ENCODE measurements around the gene ADCY1. TPM values are rescaled to one million over a fixed set of nuclear protein-coding genes. Genes with fewer than 3 reads are reported as not detected.
A peak's percentile ranks its signal among the peaks of the same experiment; 100 is the strongest.
"Not testable (repeated sequence)": the region's sequence is repeated elsewhere in the genome, so short reads cannot be mapped to it uniquely, and the experiment has no call there.

ADCY1 gene
- total RNA-seq, result 1 to 10 TPM in 1 of 5 experiments, not detected in 4; 5.1 TPM
- polyA plus RNA-seq, result under 1 TPM; 0.01 TPM
- not detected for total RNA-seq

DNA sequence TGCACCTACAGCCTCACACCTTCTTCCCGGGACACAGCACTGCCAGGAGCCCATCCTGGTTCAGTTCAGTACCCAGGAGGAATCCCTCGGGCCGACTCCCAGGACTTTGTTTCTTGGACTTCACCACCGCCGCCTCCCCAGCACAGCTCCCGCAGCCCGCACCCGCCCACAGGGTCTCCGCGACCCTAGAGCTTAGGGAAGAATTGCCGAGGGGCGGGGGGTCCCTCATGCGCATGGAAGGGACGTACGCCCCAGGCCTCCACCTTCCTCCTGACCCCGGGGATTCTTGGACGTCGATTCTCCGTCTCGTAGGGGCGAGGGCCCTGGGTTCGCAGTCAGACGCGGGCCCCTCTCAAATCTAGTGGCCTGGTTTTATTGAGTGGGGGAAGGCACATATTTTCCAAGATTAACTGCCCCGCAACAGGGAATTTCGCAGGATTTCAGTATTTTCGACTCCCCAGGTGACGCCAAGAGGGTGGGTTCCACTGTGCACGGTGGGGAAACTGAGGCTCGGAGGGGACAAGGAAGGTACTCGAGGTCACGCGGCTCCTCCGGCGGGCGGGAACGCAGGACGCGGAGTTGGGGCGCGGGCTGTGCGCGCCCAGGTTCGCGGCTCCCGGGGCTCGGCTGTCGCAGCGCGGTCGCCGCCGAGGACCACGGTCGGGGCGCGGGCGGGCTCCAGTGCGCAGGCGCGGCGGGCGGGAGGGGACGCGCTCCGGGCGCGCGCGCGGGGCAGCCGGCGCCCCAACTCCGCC is at the start of gene ADCY1:
ADCY1 (plus strand) TSS at position 708 of the 755 bp plus-strand sequence. CDS start 176 bp downstream, outside the sequence.
- H3K4me3 ChIP-seq (ENCODE audit: low read length), result no peak within 1 kb of the TSS
- H3K36me3 Mint-ChIP-seq, result no peaks in the 10 kb centered on the region
- DNase-seq, result peak in 1 of 9 donors; percentile 51
- no peaks in the 10 kb centered on the region for H3K4me1 ChIP-seq (ENCODE audit: control insufficient read depth in 2 of 2, insufficient read depth in 2 of 2, low read length in 2 of 2)
- no peaks in the 10 kb centered on the region for H3K9me3 ChIP-seq (ENCODE audit: control insufficient read depth in 2 of 3, low read length in 3 of 3)
- no peak for ATAC-seq
- H3K27me3 ChIP-seq (ENCODE audit: control insufficient read depth in 2 of 2, insufficient read depth in 2 of 2, low read length in 2 of 2), result no peaks in the 10 kb centered on the region
- H3K27ac Mint-ChIP-seq, result no peak within 1 kb of the TSS
- no peaks in the 10 kb centered on the region for H3K36me3 ChIP-seq (ENCODE audit: control insufficient read depth in 2 of 3, insufficient read depth in 3 of 3, low read length in 3 of 3)
- CTCF ChIA-PET, result no interaction called here
- POLR2A ChIA-PET, result no interaction called here
- intact Hi-C loops (cut with micrococcal nuclease), result loop anchor here in 1 of 2 donors (5.0 kb wide), 1 partner anchor 208 kb away; no protein-coding TSS in a partner anchor
- H3K27ac ChIP-seq (ENCODE audit: low read depth, low read length), result no peak within 1 kb of the TSS
- peaks cover 0 to 6% (median 0%) of the 10 kb centered on the region in 11 donors for H3K9me3 Mint-ChIP-seq
- H3K27me3 Mint-ChIP-seq, result peaks cover 32 to 55% (median 40%) of the 10 kb centered on the region in 5 donors
- peaks cover 0 to 5% (median 0%) of the 10 kb centered on the region in 7 donors for H3K4me1 Mint-ChIP-seq
- H3K4me3 Mint-ChIP-seq, result peak within 1 kb of the TSS in 6 of 10 donors; percentile 1 to 50 (median 34)

- H3K4me3 ChIP-seq (ENCODE audit: low read length), result no peak overlapping the region
- no peaks in the 10 kb centered on the region for H3K36me3 ChIP-seq (ENCODE audit: control insufficient read depth in 2 of 3, insufficient read depth in 3 of 3, low read length in 3 of 3)
- Mint-ChIP-seq H3K27ac (no peak overlapping the region), H3K4me3 (no peak overlapping the region), H3K27me3 (peaks cover 0 to 17% (median 4%) of the 10 kb centered on the region in 5 donors), H3K36me3 (no peaks in the 10 kb centered on the region), H3K4me1 (peaks cover 0 to 2% (median 0%) of the 10 kb centered on the region in 7 donors), H3K9me3 (peaks cover 0 to 5% (median 3%) of the 10 kb centered on the region in 11 donors)
- POLR2A ChIA-PET, result no interaction called here
- no peaks in the 10 kb centered on the region for H3K4me1 ChIP-seq (ENCODE audit: control insufficient read depth in 2 of 2, insufficient read depth in 2 of 2, low read length in 2 of 2)
- no peak for DNase-seq
- H3K9me3 ChIP-seq (ENCODE audit: control insufficient read depth in 2 of 3, low read length in 3 of 3), result no peaks in the 10 kb centered on the region
- H3K27ac ChIP-seq (ENCODE audit: low read depth, low read length), result no peak overlapping the region
- CTCF ChIA-PET, result no interaction called here
- intact Hi-C loops (cut with micrococcal nuclease), result no loop called here
- no peaks in the 10 kb centered on the region for H3K27me3 ChIP-seq (ENCODE audit: control insufficient read depth in 2 of 2, insufficient read depth in 2 of 2, low read length in 2 of 2)
- ATAC-seq, result no peak
Measured at GRCh38 chr7:45524445-45524844, 49.7 kb upstream of the ADCY1 start.

DNA sequence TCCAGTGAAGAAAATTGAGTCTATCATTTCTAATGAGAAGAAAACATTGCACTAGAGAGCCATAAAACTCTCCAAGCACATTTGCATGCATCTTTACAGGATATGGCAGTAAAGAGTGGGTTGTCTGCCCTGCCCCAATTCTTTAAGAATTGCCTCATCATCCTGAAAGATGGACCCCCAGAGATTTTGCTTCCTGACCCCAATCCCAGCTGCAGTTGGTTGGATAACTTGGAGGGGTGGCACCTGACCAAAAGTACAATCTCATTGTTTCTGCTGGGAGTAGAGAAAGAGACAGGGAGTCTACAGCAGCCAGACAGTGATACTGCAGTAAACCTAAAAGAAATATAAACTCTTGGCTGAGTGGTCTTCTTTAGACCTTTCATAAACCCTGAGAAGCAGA is 49.1 kb upstream of the ADCY1 start:
- Histone ChIP-seq H3K27me3 (ENCODE audit: control insufficient read depth in 2 of 2, insufficient read depth in 2 of 2, low read length in 2 of 2) (no peaks in the 10 kb centered on the region), H3K9me3 (ENCODE audit: control insufficient read depth in 2 of 3, low read length in 3 of 3) (no peaks in the 10 kb centered on the region), H3K4me1 (ENCODE audit: control insufficient read depth in 2 of 2, insufficient read depth in 2 of 2, low read length in 2 of 2) (no peaks in the 10 kb centered on the region), H3K27ac (ENCODE audit: low read depth, low read length) (no peak overlapping the region), H3K36me3 (ENCODE audit: control insufficient read depth in 2 of 3, insufficient read depth in 3 of 3, low read length in 3 of 3) (no peaks in the 10 kb centered on the region), H3K4me3 (ENCODE audit: low read length) (no peak overlapping the region)
- intact Hi-C loops (cut with micrococcal nuclease), result no loop called here
- Mint-ChIP-seq H3K27me3 (peaks cover 2 to 21% (median 5%) of the 10 kb centered on the region in 5 donors), H3K27ac (no peak overlapping the region), H3K36me3 (no peaks in the 10 kb centered on the region), H3K4me1 (peaks cover 0 to 2% (median 0%) of the 10 kb centered on the region in 7 donors), H3K4me3 (no peak overlapping the region), H3K9me3 (peaks cover 0 to 5% (median 0%) of the 10 kb centered on the region in 11 donors)
- ChIA-PET CTCF (no interaction called here), POLR2A (no interaction called here)
- ATAC-seq, result no peak
- no peak for DNase-seq

DNA sequence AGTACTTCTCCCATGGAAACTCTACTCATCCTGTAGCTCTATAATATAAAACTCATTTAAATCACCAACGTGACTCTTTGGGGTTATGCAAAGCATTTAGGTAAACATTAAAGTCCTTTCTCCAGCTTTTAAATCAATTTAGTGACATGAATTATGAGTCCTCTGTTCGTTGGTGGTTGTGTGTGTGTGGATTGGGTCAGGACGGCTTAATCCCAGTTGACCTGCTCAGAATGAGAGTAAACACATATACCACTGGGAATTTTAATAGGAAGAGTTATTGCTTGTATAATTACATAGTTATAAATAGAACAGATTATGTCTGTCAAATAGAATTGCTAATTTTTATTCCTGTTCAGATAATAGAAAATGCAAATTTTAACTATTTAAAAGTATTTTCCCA is 30.7 kb upstream of the ADCY1 start:
- DNase-seq, result no peak
- Histone ChIP-seq H3K4me3 (ENCODE audit: low read length) (no peak overlapping the region), H3K4me1 (ENCODE audit: control insufficient read depth in 2 of 2, insufficient read depth in 2 of 2, low read length in 2 of 2) (no peaks in the 10 kb centered on the region), H3K27me3 (ENCODE audit: control insufficient read depth in 2 of 2, insufficient read depth in 2 of 2, low read length in 2 of 2) (no peaks in the 10 kb centered on the region), H3K36me3 (ENCODE audit: control insufficient read depth in 2 of 3, insufficient read depth in 3 of 3, low read length in 3 of 3) (no peaks in the 10 kb centered on the region), H3K9me3 (ENCODE audit: control insufficient read depth in 2 of 3, low read length in 3 of 3) (peaks cover 0 to 10% (median 0%) of the 10 kb centered on the region in 3 experiments), H3K27ac (ENCODE audit: low read depth, low read length) (no peak overlapping the region)
- POLR2A ChIA-PET, result no interaction called here
- Mint-ChIP-seq H3K27ac (no peak overlapping the region), H3K4me1 (no peaks in the 10 kb centered on the region), H3K27me3 (peaks cover 2 to 16% (median 14%) of the 10 kb centered on the region in 5 donors), H3K36me3 (no peaks in the 10 kb centered on the region), H3K4me3 (no peak overlapping the region), H3K9me3 (peaks cover 1 to 20% (median 6%) of the 10 kb centered on the region in 11 donors)
- CTCF ChIA-PET, result no interaction called here
- intact Hi-C loops (cut with micrococcal nuclease), result no loop called here
- no peak for ATAC-seq

- peaks cover 0 to 25% (median 6%) of the 10 kb centered on the region in 5 donors for H3K27me3 Mint-ChIP-seq
- intact Hi-C loops (cut with micrococcal nuclease); H3K4me3 Mint-ChIP-seq; POLR2A ChIA-PET; H3K27me3 ChIP-seq (ENCODE audit: control insufficient read depth in 2 of 2, insufficient read depth in 2 of 2, low read length in 2 of 2); H3K36me3 ChIP-seq (ENCODE audit: control insufficient read depth in 2 of 3, insufficient read depth in 3 of 3, low read length in 3 of 3); CTCF ChIA-PET; H3K27ac Mint-ChIP-seq; H3K9me3 Mint-ChIP-seq; DNase-seq; H3K9me3 ChIP-seq (ENCODE audit: control insufficient read depth in 2 of 3, low read length in 3 of 3); H3K4me1 Mint-ChIP-seq; H3K4me3 ChIP-seq (ENCODE audit: low read length); H3K27ac ChIP-seq (ENCODE audit: low read depth, low read length); H3K4me1 ChIP-seq (ENCODE audit: control insufficient read depth in 2 of 2, insufficient read depth in 2 of 2, low read length in 2 of 2); ATAC-seq; H3K36me3 Mint-ChIP-seq: not testable (repeated sequence)
Measured at GRCh38 chr7:45545105-45545710, 29.0 kb upstream of the ADCY1 start.

GRCh38 chr7:45548917-45549316 is 25.3 kb upstream of the ADCY1 start:
- H3K27ac Mint-ChIP-seq; H3K27ac ChIP-seq (ENCODE audit: low read depth, low read length); DNase-seq; H3K36me3 Mint-ChIP-seq; POLR2A ChIA-PET; H3K4me1 Mint-ChIP-seq; H3K9me3 ChIP-seq (ENCODE audit: control insufficient read depth in 2 of 3, low read length in 3 of 3); H3K36me3 ChIP-seq (ENCODE audit: control insufficient read depth in 2 of 3, insufficient read depth in 3 of 3, low read length in 3 of 3); H3K4me1 ChIP-seq (ENCODE audit: control insufficient read depth in 2 of 2, insufficient read depth in 2 of 2, low read length in 2 of 2); H3K4me3 ChIP-seq (ENCODE audit: low read length); ATAC-seq; H3K4me3 Mint-ChIP-seq; CTCF ChIA-PET; H3K27me3 ChIP-seq (ENCODE audit: control insufficient read depth in 2 of 2, insufficient read depth in 2 of 2, low read length in 2 of 2); intact Hi-C loops (cut with micrococcal nuclease): not testable (repeated sequence)
- Mint-ChIP-seq H3K9me3 (peaks cover 0 to 12% (median 4%) of the 10 kb centered on the region in 11 donors), H3K27me3 (peaks cover 0 to 17% (median 4%) of the 10 kb centered on the region in 5 donors)
